OCI-LY3 (cell line): ENCODE results near the gene C20orf96.

Experiments
- EZH2phosphoT487 ChIP-seq: fragments of 200-600 bp; shearing (Covaris generic); IDR thresholded peaks from 2 replicates; pipeline ENCODE4 v1.6.1; 2018; ENCODE audit warnings: antibody characterized with exemption, mixed run types, low read depth
- TF ChIP-seq, protein P1 (sequence below): fragments of 200-600, 300-600 bp; sonication (generic); IDR thresholded peaks from 2 replicates; pipeline ENCODE4 v1.5.1; 2014; ENCODE audit warnings: antibody characterized with exemption, low read length, low read depth

- TF ChIP-seq, protein P1, sequence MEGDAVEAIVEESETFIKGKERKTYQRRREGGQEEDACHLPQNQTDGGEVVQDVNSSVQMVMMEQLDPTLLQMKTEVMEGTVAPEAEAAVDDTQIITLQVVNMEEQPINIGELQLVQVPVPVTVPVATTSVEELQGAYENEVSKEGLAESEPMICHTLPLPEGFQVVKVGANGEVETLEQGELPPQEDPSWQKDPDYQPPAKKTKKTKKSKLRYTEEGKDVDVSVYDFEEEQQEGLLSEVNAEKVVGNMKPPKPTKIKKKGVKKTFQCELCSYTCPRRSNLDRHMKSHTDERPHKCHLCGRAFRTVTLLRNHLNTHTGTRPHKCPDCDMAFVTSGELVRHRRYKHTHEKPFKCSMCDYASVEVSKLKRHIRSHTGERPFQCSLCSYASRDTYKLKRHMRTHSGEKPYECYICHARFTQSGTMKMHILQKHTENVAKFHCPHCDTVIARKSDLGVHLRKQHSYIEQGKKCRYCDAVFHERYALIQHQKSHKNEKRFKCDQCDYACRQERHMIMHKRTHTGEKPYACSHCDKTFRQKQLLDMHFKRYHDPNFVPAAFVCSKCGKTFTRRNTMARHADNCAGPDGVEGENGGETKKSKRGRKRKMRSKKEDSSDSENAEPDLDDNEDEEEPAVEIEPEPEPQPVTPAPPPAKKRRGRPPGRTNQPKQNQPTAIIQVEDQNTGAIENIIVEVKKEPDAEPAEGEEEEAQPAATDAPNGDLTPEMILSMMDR: no peak
- TF ChIP-seq EZH2phosphoT487: no peak
Measured at GRCh38 chr20:259981-260380, 30.6 kb downstream of the C20orf96 start.
